T1000 (cell line): ENCODE data around the gene RAB17.

Experiments used
- DNase-seq: peaks from one replicate; lab custom pipeline; 2025; ENCODE audit warnings: mixed read lengths; lab: John Stamatoyannopoulos, UW

RAB17 gene

GRCh38 chr2:237538901-237539300 is 51.6 kb downstream of the RAB17 start:
- DNase-seq, result no peak

DNA sequence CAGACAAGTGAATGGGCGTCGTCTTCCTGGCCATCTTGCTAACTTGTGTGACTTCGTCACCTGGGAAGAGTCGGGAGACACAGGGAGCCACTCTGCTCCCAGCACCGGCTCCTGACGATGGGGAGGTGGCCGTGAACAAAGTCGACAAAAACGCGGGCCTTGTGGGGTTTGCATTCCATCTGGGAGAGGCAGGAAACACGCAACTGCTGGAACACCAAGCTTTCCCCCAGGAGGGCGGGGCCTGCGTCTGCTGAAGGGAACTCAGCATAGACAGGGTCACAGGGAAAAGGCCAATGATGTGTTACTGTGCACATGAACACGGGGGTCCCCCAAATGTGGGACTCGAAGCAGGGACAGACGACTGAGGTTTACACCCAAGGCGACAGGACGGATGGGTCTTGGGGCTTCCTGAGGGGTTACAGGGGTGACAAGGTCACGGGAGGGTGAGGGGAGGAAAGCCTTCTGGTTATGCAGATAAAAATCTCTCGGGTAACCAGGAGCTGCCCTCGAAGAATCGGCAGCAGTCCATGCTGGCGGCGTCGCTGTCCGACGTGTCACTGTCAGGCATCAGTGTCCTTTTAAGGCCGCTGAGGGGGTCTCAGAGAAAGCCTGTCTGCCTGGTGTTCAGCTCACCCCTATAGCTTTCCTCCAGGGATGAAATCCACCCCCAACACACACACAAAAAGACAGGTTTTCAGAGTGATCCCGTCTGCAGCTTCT is 52.4 kb downstream of the RAB17 start:
- no peak for DNase-seq

DNA sequence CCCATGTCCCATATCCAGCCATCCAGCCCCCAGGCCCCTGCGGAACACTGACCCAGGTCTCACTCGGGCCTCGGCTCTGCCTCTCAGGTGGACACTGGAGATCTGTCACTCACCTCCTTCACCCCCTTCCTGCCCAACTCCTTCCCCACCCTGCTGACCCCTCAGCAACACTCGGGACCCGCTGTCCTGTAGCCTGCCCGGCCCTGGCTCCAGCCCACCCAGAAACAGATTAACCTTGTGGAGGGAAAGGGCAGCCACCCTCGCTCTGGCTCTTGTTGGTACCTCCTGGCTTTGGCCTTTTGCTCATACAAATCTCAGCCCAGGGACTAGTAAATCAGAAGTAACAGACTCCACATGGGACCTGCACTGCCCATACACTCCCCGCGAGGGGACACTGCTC is 53.9 kb downstream of the RAB17 start:
- no peak for DNase-seq

DNA sequence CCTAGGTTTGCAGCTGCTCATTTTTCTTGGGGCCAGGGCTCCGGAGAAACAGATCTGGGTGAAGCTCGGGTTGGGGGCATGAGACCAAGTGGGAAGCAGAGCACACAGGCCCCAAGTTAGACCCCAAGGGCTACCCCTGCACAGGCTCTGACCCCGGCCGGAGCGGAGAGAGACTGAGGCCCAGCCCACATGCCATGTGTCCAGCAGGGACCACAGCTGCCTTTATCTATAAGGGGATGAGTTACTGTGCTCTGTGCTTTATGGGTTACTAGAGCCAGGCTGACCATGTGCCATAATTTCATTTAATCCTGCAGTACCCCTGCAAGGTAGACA is 54.5 kb downstream of the RAB17 start:
- no peak for DNase-seq

DNA sequence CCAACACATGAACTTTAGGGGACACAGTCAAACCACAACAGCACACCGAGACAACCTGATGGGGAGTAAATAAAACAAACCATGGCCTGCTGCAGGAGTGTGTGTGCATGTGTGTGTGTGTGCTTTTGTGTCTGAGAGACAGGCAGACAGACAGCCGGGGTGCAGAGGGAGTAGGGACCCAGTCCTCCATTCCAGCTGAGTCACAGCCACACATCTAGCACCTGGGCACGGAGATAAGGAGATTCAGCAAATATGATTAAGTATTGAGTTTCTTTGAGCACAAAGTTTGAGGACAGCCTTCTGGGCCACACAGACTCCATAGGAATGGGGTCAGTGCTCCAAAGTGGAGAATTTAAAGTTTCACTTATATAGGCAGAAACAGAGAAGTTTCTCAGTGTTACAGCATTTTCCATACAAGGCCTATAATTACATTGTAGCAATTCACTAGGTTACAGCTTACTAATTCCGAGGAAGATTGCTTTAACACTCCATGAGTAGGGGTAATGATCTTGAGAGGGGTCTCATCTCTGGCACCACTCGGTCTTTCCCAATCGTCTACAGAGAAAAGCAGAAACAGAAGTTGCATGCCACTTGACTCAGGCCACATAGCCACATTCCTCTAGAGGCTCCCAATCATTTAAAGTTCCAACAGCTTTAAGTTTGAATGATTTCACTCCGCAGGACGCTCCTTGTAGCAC is 55.0 kb downstream of the RAB17 start:
- no peak for DNase-seq

DNA sequence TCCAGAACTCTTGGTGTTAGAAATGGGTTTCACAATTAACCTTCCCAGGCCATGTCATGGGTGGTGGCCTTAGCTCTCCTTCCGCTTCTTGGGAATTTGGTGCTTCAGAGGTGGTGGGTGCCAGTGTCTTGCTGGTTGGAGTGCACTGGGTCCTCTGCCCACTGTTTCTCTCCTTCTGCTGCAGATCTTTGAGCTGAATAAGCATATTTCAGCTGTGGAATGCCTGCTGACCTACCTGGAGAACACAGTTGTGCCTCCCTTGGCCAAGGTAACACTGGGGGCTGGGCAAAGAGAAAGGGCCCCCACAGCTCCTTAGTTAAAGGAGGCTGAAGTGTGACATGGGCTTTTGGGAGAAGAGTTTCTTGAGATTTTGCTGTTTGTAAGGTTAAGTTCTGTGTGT is 56.2 kb downstream of the RAB17 start:
- DNase-seq, result no peak

- peak; percentile 52 for DNase-seq
Observed at GRCh38 chr2:237533668-237534161, 56.8 kb downstream of the RAB17 start.

- DNase-seq, result no peak
Observed at GRCh38 chr2:237532160-237532559, 58.4 kb downstream of the RAB17 start.

- no peak for DNase-seq
Observed at GRCh38 chr2:237530472-237531433, 59.8 kb downstream of the RAB17 start.

DNA sequence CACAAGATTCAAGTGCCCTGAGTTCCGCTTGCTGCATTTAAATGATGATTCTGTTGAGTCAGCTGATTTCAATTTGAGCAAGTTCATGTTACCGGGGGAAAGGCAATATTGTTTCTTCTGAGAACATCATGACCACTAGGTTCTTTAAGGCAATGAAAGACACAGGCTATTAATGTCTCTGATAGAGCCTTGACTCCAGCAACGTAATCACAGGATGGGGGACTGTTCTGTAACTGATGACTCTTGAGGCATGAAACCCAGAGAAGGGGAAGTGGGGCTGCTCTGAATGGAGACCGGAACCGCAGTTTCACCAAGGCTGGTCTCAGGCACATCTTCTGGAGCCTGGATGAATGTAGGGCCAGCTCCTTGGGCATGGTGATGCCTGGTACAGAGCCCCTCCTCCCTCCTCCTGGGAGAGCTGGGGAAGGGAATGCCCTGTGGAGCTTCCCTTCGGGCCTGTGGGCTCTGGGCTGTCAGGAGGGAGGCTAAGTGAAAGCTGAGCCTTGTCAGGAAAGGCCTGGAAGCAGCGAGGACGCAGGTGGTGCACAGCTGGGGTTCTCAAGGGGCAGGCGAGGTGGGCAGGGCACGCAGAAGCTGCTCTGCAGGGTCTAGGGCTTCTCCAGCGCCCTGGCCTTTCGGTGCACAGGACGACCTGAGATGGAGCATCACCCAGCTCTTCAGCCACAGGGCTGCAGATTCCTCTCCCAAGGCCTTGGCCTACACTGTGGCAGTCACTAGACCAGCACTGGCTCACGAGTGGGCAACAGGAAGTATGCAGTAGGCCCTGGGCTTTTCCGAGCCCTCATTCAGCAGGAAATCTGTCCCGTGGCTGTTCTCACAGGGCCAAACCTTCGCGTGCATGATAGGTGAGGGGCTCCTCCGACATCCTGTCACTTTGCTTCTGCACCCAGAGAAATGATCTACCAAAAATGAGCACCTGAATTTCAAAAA is 60.8 kb downstream of the RAB17 start:
- DNase-seq, result no peak

DNA sequence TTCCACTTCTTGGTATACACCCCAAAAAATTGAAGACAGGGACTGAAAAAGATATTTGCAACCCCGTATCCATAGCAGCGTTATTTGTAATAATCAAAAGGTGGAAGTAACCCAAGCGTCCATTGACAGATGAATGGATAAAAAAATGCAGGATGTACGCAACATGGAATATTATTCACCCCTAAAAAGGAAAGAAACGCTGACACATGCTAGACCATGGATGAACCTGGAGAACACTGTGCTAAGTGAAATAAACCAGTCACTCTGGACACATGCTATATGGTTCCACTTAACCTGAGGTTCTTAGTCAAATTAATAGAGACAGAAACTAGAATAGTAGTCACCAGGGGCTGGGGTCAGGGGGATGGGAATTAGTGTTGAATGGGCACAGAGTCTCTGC is 62.8 kb downstream of the RAB17 start:
- no peak for DNase-seq

DNA sequence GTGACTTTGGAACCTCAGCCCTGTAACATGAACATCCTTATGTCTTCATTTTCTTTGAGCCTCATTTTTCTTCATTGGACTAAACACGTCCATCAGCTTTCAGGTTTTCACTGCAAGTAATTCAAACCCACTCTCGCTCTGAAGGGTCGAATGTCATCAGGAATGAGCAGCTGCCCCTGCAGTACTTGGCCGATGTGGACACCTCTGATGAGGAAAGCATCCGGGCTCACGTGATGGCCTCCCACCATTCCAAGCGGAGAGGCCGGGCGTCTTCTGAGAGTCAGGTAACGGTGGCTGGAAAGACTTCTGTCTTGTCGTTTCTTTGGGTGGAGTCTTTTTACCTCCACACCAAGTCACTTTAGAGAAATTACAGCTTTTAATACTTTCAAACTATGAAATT is 63.3 kb downstream of the RAB17 start:
- no peak for DNase-seq

- no peak for DNase-seq
Observed at GRCh38 chr2:237525559-237526157, 64.9 kb downstream of the RAB17 start.

DNA sequence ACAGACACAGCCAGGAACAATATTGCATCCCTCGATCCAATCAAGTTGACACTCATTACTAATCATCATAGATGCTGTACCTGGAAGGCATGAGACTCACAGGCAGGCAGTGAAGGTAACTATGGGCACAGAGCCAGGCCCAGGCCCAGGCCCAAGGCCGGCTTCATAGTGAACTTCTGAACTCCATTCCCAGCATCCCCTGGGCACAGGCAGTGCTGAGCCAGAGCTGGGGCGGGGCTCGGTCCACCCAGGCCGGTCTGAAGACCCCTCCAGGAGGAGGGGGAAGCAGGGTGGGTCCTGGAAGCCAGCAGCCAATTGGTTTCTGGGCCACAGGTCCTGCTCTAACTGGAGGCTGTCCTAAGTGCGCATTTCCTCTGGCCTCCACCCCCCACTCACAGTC is 65.9 kb downstream of the RAB17 start:
- DNase-seq, result no peak
